NCI-H82 treated with DMSO at 0.1 percent for 48 hours (cell line): ENCODE results near the gene DNAH10.

ENCODE experiments used
- DNase-seq: peaks from one replicate; lab custom pipeline; 2025; ENCODE audit not compliant: unreplicated experiment; lab: John Stamatoyannopoulos, UW

The DNAH10 gene

GRCh38 chr12:123928897-123929296 is 166.8 kb downstream of the DNAH10 start:
- no peak for DNase-seq

GRCh38 chr12:123929946-123930583 is 168.0 kb downstream of the DNAH10 start:
- no peak for DNase-seq

GRCh38 chr12:123931686-123932321 is 169.7 kb downstream of the DNAH10 start:
- no peak for DNase-seq

GRCh38 chr12:123933214-123933613 is 171.1 kb downstream of the DNAH10 start:
- no peak for DNase-seq

- no peak for DNase-seq
Measured at GRCh38 chr12:123934016-123934620, 172.0 kb downstream of the DNAH10 start.

GRCh38 chr12:123934829-123935228 is 172.7 kb downstream of the DNAH10 start:
- DNase-seq = no peak

- no peak for DNase-seq
Measured at GRCh38 chr12:123935956-123936355, 173.9 kb downstream of the DNAH10 start.

GRCh38 chr12:123936471-123936870 is 174.4 kb downstream of the DNAH10 start:
- DNase-seq = no peak

GRCh38 chr12:123936956-123937706 is 175.0 kb downstream of the DNAH10 start:
- DNase-seq = no peak

- no peak for DNase-seq
Measured at GRCh38 chr12:123937707-123938591, 175.8 kb downstream of the DNAH10 start.

- DNase-seq = no peak
Measured at GRCh38 chr12:123938679-123939480, 176.8 kb downstream of the DNAH10 start.

- DNase-seq = no peak
Measured at GRCh38 chr12:123939716-123940626, 177.9 kb downstream of the DNAH10 start.

- DNase-seq = no peak
Measured at GRCh38 chr12:123940627-123940966, 178.5 kb downstream of the DNAH10 start.

- no peak for DNase-seq
Measured at GRCh38 chr12:123941000-123941399, 178.9 kb downstream of the DNAH10 start.

- DNase-seq = no peak
Measured at GRCh38 chr12:123941624-123942237, 179.6 kb downstream of the DNAH10 start.

- no peak for DNase-seq
Measured at GRCh38 chr12:123942238-123942653, 180.1 kb downstream of the DNAH10 start.

- no peak for DNase-seq
Measured at GRCh38 chr12:123942911-123943648, 181.0 kb downstream of the DNAH10 start.

- DNase-seq = no peak
Measured at GRCh38 chr12:123943816-123944215, 181.7 kb downstream of the DNAH10 start.
